SU-DHL-6 (cell line): ENCODE measurements around the gene CD8B2.

Experiments used
- EZH2phosphoT487 ChIP-seq: fragments of 200-600 bp; sonication (generic), shearing (Covaris generic); conservative IDR thresholded peaks from 2 replicates; pipeline ENCODE4 v1.6.1; 2018; ENCODE audit warnings: mild to moderate bottlenecking, antibody characterized with exemption, low read length, moderate library complexity, mixed read lengths
- TF ChIP-seq, protein P1 (sequence below): fragments of 200-600 bp; sonication (generic); IDR thresholded peaks from one replicate; pipeline ENCODE4 v1.5.1; 2017; ENCODE audit warnings: antibody characterized with exemption, mild to moderate bottlenecking, low read length, moderate library complexity; ENCODE audit not compliant: insufficient read depth, poor library complexity, severe bottlenecking

GRCh38 chr2:106554411-106554810 is 67.2 kb downstream of the CD8B2 start:
- TF ChIP-seq EZH2phosphoT487, result no peak
- TF ChIP-seq, protein P1, sequence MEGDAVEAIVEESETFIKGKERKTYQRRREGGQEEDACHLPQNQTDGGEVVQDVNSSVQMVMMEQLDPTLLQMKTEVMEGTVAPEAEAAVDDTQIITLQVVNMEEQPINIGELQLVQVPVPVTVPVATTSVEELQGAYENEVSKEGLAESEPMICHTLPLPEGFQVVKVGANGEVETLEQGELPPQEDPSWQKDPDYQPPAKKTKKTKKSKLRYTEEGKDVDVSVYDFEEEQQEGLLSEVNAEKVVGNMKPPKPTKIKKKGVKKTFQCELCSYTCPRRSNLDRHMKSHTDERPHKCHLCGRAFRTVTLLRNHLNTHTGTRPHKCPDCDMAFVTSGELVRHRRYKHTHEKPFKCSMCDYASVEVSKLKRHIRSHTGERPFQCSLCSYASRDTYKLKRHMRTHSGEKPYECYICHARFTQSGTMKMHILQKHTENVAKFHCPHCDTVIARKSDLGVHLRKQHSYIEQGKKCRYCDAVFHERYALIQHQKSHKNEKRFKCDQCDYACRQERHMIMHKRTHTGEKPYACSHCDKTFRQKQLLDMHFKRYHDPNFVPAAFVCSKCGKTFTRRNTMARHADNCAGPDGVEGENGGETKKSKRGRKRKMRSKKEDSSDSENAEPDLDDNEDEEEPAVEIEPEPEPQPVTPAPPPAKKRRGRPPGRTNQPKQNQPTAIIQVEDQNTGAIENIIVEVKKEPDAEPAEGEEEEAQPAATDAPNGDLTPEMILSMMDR, result no peak
